ENCODE measurements around the gene TEX51. TPM values are rescaled to one million over a fixed set of nuclear protein-coding genes. Genes with fewer than 3 reads are reported as not detected.

Gene TEX51
- total RNA-seq, 1 experiment from 2014 or later: not detected

GRCh38 chr2:126946318-126947102 lies 47.8 kb downstream of the TEX51 start:
- DNase-seq (ENCODE audit: extremely low read depth, low read depth): no peak

DNA sequence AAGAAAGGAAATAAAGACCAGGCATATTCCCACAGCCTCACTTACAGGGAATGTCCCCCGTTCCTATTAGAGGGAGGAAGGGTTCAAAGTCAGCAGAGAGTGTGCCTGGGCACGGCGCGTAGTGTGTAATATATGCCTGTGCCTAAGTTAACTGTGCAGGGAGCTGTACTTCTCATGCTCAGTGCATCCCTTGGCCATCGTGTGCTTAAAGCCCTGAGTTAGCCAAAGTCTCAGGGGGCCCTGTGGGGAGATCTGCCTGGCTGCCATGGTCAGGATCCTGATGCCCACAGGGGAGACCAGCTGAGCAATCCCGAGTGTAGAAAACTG lies 48.4 kb downstream of the TEX51 start:
- no peak for DNase-seq (ENCODE audit: extremely low read depth, low read depth)

GRCh38 chr2:126949775-126950174 lies 51.1 kb downstream of the TEX51 start:
- no peak for DNase-seq (ENCODE audit: extremely low read depth, low read depth)

DNA sequence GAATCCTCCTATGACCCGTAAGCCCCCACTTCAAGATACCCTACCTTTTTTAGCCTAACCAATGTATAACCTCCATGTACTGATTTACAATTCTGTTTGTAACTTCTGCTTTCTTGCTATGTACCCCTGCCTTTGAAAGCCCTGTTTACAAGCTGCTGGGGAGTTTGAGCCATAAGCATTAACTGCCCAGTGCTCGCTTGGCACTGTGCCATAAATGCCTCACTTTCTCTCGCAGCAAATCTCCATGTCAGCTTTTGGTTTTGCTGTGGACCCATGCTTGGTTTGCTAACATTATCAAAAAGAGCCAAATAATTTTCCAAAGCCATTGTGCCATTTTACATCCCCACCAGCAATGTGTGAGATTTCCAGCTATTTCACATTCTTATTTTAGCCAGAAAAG lies 51.8 kb downstream of the TEX51 start:
- no peak for DNase-seq (ENCODE audit: extremely low read depth, low read depth)

Other genes starting within 250 kb of the TEX51 start
- 0.15 TPM in 1 of 2 replicates, not detected in the other for gene GYPC, start 242.7 kb upstream of the TEX51 start, total RNA-seq (2014; rRNA removed; shearing (Covaris generic))
- 50.7 and 60.4 TPM in 2 replicates for gene BIN1, start 208.3 kb downstream of the TEX51 start, total RNA-seq (2014; rRNA removed; shearing (Covaris generic))